ENCODE results near the gene CRIM1. TPM values are rescaled to one million over a fixed set of nuclear protein-coding genes. Genes with fewer than 3 reads are reported as not detected.

Gene CRIM1
- total RNA-seq, 1 donor from 2014 or later = 105 TPM

- Histone ChIP-seq H3K4me1 (peaks cover 26% of the 10 kb centered on the region), H3K27me3 (ENCODE audit: low read depth) (no peaks in the 10 kb centered on the region), H3K27ac (no peak overlapping the region), H3K36me3 (no peaks in the 10 kb centered on the region), H3K4me3 (no peak overlapping the region), H3K9me3 (no peaks in the 10 kb centered on the region)
- no peak for TF ChIP-seq CTCF (IDR thresholded peaks at IDR 0.05)
- no peak for DNase-seq
- ATAC-seq = no peak
- intact Hi-C loops (cut with DNase I) = no loop called here
Observed at GRCh38 chr2:36393738-36394256, 38.2 kb downstream of the CRIM1 start.

GRCh38 chr2:36394804-36395203, 39.2 kb downstream of the CRIM1 start:
- Histone ChIP-seq H3K9me3 (no peaks in the 10 kb centered on the region), H3K36me3 (no peaks in the 10 kb centered on the region), H3K4me3 (peak overlapping the region; percentile 6), H3K27me3 (ENCODE audit: low read depth) (no peaks in the 10 kb centered on the region), H3K4me1 (peaks cover 17% of the 10 kb centered on the region), H3K27ac (no peak overlapping the region)
- no peak for TF ChIP-seq CTCF (IDR thresholded peaks at IDR 0.05)
- peak in 1 of 2 donors; percentile 44 for ATAC-seq
- DNase-seq = no peak
- intact Hi-C loops (cut with DNase I) = no loop called here

DNA sequence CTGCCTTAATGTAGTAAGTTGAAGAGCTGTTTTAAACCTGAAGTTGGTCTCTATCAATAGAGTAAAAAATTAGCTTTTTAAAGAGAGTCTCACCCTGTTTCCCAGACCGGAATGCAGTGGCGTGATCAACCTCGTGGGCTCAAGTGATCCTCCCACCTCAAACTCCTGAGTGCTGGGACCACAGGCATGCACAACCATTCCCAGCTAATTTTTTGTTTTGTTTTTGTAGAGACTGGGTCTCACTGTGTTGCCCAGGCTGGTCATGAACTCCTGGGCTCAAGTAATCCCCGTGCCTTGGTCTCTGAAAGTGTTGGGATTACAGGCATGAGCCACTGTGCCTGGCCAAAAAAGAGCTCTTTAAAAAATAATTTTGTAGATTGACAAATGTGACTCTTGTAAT, 40.3 kb downstream of the CRIM1 start:
- no peak overlapping the region for H3K27ac ChIP-seq
- ATAC-seq = no peak

GRCh38 chr2:36396878-36397539, 41.4 kb downstream of the CRIM1 start:
- Histone ChIP-seq H3K27me3 (ENCODE audit: low read depth) (no peaks in the 10 kb centered on the region), H3K4me1 (peaks cover 17% of the 10 kb centered on the region), H3K36me3 (no peaks in the 10 kb centered on the region), H3K4me3 (no peak overlapping the region), H3K27ac (no peak overlapping the region), H3K9me3 (no peaks in the 10 kb centered on the region)
- DNase-seq (no peak), ATAC-seq (no peak)
- intact Hi-C loops (cut with DNase I) = no loop called here
- TF ChIP-seq CTCF (IDR thresholded peaks at IDR 0.05) = no peak

More for the DNA sequence above, 40.3 kb downstream of the CRIM1 start:
- Histone ChIP-seq H3K36me3 (no peaks in the 10 kb centered on the region), H3K4me3 (no peak overlapping the region), H3K27me3 (ENCODE audit: low read depth) (no peaks in the 10 kb centered on the region), H3K4me1 (peaks cover 17% of the 10 kb centered on the region), H3K9me3 (no peaks in the 10 kb centered on the region)
- intact Hi-C loops (cut with DNase I) = no loop called here
- no peak for DNase-seq
- TF ChIP-seq CTCF (IDR thresholded peaks at IDR 0.05) = no peak

- Histone ChIP-seq H3K9me3 (no peaks in the 10 kb centered on the region), H3K36me3 (no peaks in the 10 kb centered on the region), H3K4me1 (peaks cover 17% of the 10 kb centered on the region), H3K4me3 (no peak overlapping the region), H3K27me3 (ENCODE audit: low read depth) (no peaks in the 10 kb centered on the region), H3K27ac (no peak overlapping the region)
- intact Hi-C loops (cut with DNase I) = no loop called here
- no peak for TF ChIP-seq CTCF (IDR thresholded peaks at IDR 0.05)
- DNase-seq (no peak), ATAC-seq (no peak)
Observed at GRCh38 chr2:36397728-36398413, 42.3 kb downstream of the CRIM1 start.

All from lower lobe of right lung (tissue), 2 donors.